HG03378 (cell line): ENCODE data around the gene TDP2.
"Not testable (repeated sequence)": the region's sequence is repeated elsewhere in the genome, so short reads cannot be mapped to it uniquely, and the experiment has no call there.

Experiments used
- ATAC-seq: cut with Tn5 transposase; IDR thresholded peaks from one replicate; pipeline ENCODE4 v1.9.1; 2021; ENCODE audit warnings: mild to moderate bottlenecking, moderate library complexity; ENCODE audit not compliant: unreplicated experiment

Gene TDP2

DNA sequence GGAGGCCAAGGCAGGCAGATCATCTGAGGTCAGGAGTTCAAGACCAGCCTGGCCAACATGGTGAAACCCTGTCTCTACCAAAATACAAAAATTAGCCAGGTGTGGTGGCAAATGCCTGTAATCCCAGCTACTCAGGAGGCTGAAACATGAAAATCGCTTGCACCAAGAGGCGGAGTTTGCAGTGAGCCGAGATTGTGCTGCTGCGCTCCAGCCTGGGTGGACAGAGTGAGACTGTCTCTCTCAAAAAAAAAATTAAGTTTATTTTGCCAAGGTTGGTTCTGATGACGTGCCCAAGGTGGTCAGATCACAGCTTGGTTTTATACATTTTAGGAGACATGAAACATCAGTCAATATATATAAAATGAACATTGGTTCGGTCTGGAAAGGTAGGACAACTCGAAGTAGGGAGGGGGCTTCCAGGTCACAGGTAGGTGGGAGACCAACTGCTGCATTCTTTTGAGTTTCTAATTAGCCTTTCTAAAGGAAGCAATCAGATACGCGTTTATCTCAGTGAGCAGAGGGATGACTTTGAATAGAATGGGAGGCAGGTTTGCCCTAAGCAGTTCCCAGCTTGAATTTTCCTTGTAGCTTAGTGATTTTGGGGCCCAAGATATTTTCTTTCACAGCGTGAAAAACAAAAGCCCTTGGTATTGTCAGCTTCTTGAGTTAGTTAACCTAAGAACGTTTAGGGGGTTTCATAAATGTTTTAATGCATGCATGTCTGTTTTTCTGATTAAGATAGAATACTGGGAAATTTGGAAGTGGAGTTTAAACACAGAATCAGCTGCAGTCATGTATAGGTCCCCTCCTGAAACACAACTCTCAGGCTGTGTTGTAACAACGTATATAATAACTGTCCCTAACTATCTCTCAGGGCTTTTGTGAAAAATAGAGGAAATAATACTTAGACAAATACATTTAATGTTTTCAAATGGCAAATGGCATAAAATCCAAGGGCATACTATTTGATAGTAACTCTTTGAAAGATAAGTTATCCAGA is 16.9 kb upstream of the TDP2 start:
- no peak for ATAC-seq

GRCh38 chr6:24680582-24680981 is 13.9 kb upstream of the TDP2 start:
- no peak for ATAC-seq

GRCh38 chr6:24678792-24679352 is 12.2 kb upstream of the TDP2 start:
- ATAC-seq: not testable (repeated sequence)

DNA sequence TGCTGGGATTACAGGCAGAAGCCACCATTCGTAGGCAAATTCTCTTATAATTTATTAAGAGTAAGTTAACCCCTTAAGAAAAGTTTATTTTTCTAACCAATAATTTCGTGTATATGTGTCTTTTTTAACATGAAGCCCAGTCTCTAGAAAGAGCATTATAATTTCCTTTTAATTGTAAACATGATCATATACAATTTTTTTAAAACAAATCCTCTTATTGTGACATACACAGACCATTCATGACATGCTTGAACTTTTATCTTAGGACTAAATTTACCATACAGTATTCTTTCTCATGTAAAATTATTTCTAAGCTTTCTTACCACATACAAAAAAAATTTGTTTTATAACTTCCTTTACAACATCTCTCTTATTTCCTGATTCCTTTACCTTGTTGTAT is 6.9 kb upstream of the TDP2 start:
- ATAC-seq: no peak

GRCh38 chr6:24672620-24673182 is 6.0 kb upstream of the TDP2 start:
- no peak for ATAC-seq

GRCh38 chr6:24671077-24671476 is 4.4 kb upstream of the TDP2 start:
- ATAC-seq: not testable (repeated sequence)

GRCh38 chr6:24670492-24670891 is 3.8 kb upstream of the TDP2 start:
- not testable (repeated sequence) for ATAC-seq

- no peak for ATAC-seq
Observed at GRCh38 chr6:24668997-24669361, 2.3 kb upstream of the TDP2 start.

DNA sequence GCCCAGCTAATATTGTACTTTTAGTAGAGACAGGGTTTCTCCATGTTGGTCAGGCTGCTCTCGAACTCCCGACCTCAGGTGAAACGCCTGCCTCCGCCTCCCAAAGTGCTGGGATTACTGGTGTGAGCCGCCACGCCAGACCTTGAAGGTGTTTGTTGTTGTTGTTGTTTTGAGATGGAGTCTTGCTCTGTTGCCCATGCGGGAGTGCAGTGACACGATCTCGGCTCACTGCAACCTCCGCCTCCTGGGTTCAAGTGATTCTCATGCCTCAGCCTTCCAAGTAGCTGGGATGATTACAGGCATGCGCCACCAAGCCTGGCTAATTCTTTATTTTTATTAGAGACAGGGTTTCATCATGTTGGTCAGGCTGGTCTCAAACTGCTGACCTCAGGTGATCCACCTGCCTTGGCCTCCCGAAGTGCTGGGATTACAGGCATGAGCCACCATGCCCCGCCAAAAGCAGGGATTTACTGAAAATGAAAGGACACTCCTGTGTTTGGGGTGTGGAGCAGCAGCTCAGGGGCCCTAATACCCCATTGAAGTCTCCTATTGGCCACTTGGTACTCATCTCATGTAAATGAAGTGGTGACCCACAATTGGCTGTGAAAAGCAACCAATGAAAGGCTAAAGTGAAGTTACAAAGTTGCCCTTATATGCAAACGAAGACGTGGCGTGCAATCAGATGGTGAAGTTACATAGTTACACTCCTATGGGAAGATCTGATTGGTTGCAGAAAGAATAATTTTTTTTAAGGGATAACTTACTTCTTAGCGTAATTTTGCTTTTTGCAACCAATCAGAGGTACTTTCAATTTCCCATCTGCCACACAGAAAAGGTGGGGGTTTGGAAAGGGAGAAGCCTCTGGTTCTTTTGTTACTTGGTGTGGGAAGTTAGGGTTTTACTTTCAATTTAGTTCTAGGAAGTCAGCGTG is 1.6 kb upstream of the TDP2 start:
- ATAC-seq: not testable (repeated sequence)

DNA sequence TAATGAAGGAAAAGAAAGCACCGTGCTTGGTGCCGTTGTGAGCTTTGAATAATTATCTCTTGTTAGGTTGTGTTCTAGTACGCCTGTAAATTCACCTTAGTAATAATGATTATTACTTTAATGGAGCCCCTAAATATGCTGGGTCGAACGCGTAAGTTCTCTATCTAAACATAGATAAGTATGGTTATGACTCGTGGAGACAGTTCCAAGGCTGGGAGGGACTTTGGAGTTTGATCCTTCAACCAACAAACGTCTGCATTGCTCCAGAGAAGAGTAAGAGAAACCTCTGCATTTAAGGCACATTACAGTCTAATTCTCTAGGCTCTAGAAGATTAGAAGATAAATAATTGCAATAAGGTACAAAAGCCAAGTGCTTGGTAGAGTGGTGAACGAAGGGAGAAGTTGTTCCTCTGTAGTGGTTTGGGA is 692 bp upstream of the TDP2 start:
- ATAC-seq: no peak

GRCh38 chr6:24666097-24666640 is 530 bp downstream of the TDP2 start:
- ATAC-seq: peak; percentile 34

DNA sequence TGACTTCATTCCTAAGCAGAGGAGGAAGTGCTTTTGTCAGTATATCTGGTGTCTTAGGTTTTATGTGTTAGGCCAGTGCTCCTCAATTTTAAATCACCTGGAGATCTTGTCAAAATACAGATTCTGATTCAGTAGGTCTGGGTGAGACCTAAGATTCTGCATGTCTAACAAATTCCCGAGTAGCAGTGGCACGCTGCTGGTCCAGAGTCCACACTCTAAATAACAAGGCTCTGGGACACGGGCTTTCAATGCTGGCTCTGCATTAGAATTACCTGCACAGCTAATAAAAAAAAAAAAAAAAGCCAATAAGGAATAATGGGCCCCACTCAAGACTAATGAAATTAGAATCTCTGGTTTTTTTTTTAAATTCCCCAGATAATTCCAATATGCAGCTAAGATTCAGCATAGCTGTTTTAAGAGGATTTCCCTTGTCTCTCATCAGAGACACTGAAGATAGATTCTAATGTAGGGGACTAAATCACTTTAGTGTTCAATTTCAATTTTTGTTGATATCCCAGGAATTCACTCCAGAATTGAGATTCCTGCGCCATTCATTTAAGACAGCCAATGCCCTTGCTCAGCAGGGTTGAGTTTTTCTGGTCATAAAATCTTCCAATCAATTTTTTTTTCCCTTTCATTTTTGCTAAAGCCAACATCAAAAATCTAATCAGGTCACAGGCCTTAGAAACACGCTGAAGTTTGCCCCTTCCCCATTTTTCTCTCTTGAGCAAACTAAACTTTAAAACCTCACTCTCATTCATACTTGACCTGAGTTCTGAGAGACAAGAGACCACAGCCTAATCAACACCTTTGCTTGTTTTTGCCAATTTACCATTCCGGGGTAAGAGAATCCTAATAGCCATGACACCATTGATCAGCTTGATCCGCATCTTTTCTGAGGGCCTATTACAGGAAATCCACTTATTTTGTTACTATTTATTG is 2.4 kb downstream of the TDP2 start:
- ATAC-seq: no peak

DNA sequence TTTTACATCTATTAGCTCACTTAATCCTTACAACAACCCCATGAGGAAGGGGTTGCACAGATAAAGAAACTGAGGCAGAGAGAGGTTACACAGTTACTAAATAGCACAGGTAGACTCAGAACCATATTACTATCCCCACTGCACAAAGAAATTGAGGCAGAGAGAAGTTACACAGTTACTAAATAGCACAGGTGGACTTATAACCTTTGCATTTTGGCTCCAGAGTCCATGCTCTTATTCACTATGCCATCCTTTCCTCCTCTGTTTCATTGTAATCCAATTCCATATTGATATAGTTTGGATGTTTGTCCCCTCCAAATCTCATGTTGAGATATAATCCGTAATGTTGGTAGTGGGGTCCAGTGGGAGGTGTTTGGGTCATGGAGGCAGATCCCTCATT is 3.5 kb downstream of the TDP2 start:
- no peak for ATAC-seq

DNA sequence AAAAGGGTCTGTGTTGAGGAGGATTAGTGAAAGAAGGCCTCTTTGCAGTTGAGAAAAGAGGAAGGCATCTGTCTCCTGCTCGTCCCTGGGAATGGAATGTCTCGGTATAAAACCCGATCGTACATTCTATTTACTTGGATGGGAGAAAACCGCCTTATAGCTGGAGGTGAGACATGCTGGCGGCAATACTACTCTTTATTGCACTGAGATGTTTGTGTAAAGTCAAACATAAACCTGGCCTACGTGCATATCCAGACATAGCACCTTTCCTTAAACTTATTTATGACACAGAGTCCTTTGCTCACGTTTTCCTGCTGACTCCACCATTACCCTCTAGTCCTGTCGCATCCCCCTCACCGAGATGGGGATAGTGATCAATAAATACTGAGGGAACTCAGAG is 4.5 kb downstream of the TDP2 start:
- ATAC-seq: no peak

DNA sequence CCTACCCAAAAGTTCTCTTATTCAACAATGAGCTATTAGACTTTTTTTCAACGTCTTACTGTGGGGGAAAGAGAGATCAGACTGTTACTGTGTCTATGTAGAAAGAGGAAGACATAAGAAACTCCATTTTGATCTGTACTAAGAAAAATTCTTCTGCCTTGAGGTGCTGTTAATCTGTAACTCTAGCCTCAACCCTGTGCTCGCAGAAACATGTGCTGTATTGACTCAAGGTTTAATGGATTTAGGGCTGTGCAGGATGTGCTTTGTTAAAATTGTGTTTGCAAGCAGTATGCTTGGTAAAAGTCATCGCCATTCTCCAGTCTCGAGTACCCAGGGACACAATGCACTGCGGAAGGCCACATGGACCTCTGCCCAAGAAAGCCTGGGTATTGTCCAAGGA is 4.9 kb downstream of the TDP2 start:
- not testable (repeated sequence) for ATAC-seq

DNA sequence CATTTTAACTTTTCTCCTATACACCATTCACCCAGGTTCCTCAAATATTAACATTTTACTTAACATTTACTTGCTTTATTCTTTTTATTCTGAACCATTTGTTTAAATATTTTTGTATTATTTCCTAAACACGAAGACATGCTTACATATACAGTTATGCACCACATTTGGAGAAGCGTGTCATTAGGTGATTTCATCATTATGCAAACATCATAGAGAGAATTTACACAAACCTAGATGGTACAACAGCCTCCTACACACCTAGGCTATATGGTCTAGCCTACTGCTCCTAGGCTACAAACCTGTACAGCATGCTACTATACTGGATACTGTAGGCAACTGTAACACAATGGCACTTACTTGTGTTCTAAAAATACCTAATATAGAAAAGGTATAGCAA is 6.6 kb downstream of the TDP2 start:
- ATAC-seq: no peak

- no peak for ATAC-seq
Observed at GRCh38 chr6:24659561-24659960, 7.1 kb downstream of the TDP2 start.

DNA sequence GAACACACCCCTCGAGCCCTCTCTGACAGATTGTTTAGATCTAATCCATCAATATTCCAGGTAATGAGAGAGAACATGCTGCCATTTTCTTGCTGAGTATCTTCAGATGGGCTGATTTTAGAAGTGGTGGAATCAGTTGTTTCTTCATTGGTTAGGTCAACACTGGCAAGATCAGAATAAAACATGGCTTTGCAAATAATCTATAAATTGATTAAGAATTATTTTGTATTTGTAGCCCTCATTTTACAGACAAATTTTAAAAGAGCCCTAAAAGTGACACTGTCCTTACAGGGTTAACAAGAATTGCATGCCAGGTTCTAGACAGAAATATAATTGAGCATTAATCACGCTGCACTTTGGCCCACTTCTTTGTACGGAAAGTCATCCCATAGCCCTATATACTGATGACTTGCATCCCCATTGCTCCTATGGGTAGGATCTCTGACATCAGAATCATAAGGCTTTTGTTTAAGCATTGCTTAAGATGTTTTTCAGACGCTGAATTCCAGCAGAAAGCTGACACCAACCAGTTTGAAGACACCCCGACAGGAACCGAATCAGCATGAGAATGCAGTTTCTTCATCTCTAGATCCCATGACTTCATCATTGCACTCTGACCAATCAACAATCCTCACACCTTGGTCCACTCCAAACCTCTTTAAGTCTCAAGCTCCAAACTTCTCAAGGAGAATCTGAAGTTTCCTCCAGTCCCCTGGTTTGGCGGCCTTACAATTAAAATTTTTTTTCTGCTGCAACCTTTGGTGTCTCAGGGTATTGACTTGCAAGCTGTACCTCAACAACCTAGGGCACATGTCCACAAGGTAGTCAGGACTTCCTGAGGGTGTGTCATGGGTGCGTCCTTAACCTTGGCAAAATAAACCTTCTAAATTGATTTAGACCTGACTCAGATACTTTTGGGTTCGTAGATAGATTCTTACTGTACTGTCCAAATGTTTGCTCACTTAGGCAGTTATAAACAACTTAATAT is 7.8 kb downstream of the TDP2 start:
- no peak for ATAC-seq
